Measurements from ENCODE around the gene KCNJ18.
"Not testable (repeated sequence)": the region's sequence is repeated elsewhere in the genome, so short reads cannot be mapped to it uniquely, and the experiment has no call there.

GRCh38 chr17:21680850-21681351 lies 11.4 kb upstream of the KCNJ18 start:
- not testable (repeated sequence) for TF ChIP-seq POLR2A (IDR thresholded peaks at IDR 0.05; ENCODE audit: low read length); GATA1 (IDR thresholded peaks at IDR 0.05; ENCODE audit: low read depth, low read length)
